ENCODE data around the gene MYD88. TPM values are rescaled to one million over a fixed set of nuclear protein-coding genes. Genes with fewer than 3 reads are reported as not detected.

The MYD88 gene
- total RNA-seq = 26.1 and 39.7 TPM in 2 replicates

GRCh38 chr3:38138349-38139190, at the start of gene MYD88:
Gene MYD88, plus strand, starts transcription at chr3:38138661. Its CDS starts 40 bp downstream, at chr3:38138701.

GRCh38 chr3:38136777-38137614, 1.5 kb upstream of the MYD88 start, which contains the start of gene ACAA1:
Gene ACAA1, minus strand, starts transcription at chr3:38137127. Its CDS starts 92 bp downstream, at chr3:38137035.

GRCh38 chr3:38164952-38165721, 26.7 kb downstream of the MYD88 start, which contains the start of gene OXSR1:
Gene OXSR1, plus strand, starts transcription at chr3:38165537. Its CDS starts 340 bp downstream, at chr3:38165877.

Other genes with a start within 250 kb of the MYD88 start
- gene VILL, start 147.9 kb upstream of the MYD88 start, total RNA-seq = 2.7 and 5.5 TPM in 2 replicates
- gene PLCD1, start 109.0 kb upstream of the MYD88 start, total RNA-seq = 18.5 and 26.7 TPM in 2 replicates
- gene DLEC1, start 99.5 kb upstream of the MYD88 start, total RNA-seq = 0.13 TPM in 1 of 2 replicates, not detected in the other
- 32.8 and 35.0 TPM in 2 replicates for gene ACAA1, start 1.5 kb upstream of the MYD88 start, total RNA-seq
- 23.2 and 41.9 TPM in 2 replicates for gene OXSR1, start 26.9 kb downstream of the MYD88 start, total RNA-seq
- gene SLC22A13, start 127.2 kb downstream of the MYD88 start, total RNA-seq = 0.26 and 1.6 TPM in 2 replicates
- 0.40 TPM in 1 of 2 replicates, not detected in the other for gene SLC22A14, start 143.6 kb downstream of the MYD88 start, total RNA-seq
- gene XYLB, start 208.1 kb downstream of the MYD88 start, total RNA-seq = 2.2 and 6.8 TPM in 2 replicates

Measured in epithelial cell of alveolus of lung (primary cell).